HG03064 (cell line): ENCODE measurements around the gene MRPL39.

Experiments used
- ATAC-seq: cut with Tn5 transposase; IDR thresholded peaks from one replicate; pipeline ENCODE4 v1.9.1; 2021; ENCODE audit warnings: low read depth; ENCODE audit not compliant: unreplicated experiment

Gene MRPL39

GRCh38 chr21:25569711-25570110 is 37.6 kb downstream of the MRPL39 start:
- ATAC-seq, result no peak

DNA sequence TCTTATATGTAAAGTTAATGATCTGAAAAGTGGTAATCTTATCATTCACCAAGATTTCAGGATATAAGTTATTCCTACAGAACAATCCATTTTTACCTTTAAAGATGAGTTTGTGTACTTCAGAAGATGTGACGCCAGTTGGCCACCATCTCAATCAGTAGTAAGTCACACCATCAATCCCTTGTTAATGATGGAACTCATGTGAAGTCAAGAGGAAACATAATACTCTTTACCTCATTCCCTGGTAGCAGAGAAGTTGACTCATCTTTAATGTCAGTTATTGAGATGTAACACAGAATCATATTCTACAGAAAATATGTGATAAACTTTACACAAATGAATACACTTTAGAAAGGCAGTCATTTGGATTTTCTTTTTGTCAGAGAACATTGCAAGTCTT is 38.2 kb downstream of the MRPL39 start:
- ATAC-seq, result no peak

DNA sequence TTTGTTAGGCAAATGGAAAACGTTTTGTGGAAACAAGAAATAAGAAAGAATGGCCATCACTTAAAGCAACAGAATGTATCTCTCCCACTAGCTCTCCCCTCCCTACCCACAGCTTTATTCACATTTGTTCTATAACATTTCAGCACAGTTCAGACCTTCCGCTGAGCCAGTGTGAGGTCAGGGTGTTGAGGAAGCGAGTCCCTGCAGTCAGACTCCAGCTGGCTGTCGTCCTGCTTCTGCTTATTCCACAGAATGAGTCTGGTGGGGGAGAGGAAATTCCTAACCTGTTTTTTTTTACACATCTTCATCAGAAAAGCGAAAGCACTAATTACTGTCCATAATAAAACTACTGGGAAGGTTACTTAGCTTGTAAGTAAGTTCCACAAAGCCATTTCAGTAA is 39.0 kb downstream of the MRPL39 start:
- ATAC-seq, result no peak

DNA sequence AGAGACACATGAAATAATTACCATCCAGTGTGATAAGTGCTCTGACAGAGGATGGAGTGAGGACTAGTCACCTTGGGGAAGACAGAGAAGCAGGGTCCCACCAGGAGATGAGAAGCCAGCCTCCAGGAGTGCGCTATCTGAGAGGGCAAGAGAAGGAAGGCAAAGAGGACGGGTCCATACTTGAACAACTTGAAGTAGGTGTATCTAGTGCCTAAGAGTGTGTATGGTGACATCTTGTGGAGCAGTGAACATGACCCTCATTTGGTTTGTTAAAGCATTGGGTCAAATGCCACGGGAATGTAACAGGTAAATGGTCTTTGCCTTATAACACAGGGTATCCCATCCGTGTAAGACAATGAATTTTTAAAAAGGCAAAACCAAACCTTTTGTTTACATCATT is 39.8 kb downstream of the MRPL39 start:
- no peak for ATAC-seq

DNA sequence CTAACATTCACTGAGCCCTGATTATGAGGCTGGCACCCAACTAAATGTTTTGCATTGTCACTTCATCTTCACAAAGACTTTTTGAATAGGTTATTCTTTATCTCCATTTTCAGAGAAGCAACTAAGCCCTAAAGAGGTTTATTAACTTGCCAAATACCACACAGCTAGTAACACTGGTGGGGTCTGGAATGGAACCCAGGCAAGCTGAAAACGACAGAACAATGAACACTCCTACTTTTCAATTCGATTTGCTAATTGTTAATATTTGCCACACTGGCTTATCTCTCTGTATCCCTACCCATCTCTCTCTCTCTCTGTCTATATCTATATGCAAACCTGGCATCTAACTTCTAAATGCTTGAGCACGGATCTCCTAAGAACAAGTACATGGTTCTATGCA is 40.6 kb downstream of the MRPL39 start:
- ATAC-seq, result no peak

DNA sequence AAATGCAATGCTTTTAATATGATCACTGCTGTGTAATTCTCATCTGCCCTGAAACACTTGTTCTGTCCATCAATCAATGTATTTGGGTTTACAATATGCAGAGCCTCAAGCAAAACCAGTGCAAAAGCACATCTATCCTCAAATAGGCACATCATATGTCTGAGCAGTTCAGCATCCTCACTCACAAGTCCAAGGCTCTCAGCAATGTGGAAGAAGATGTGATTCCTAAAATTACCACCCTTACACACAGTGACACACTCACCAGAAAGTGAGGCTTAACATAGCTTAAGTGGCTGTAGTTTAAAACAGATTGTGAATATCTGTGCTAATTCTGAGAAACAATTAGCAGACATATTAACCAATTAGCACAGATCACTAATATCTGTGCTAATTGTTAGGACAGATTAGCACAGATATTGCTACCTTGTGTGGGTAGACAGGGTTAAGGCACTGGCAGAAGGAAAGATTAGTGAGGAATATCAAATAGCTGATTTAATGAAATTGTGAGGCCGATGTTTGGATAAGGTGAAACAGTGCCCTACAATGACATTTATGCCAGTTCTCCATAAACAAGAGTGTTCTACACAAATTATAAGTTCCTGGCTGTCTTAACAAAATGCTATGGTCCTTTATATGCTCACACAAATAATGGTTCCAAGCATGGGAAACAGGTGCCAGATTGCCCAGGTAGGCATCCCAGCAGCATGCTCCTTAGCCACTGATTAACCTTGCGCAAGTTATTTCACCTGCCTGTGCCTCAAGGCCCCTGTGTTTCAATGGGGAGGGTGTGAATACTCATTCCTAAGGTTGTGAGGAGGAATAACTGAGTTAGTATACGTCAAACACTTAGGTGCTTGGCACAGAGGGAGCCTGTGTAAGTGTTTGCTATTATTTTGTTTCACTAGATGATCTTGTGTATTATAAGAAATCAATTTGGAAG is 41.7 kb downstream of the MRPL39 start:
- ATAC-seq, result no peak

DNA sequence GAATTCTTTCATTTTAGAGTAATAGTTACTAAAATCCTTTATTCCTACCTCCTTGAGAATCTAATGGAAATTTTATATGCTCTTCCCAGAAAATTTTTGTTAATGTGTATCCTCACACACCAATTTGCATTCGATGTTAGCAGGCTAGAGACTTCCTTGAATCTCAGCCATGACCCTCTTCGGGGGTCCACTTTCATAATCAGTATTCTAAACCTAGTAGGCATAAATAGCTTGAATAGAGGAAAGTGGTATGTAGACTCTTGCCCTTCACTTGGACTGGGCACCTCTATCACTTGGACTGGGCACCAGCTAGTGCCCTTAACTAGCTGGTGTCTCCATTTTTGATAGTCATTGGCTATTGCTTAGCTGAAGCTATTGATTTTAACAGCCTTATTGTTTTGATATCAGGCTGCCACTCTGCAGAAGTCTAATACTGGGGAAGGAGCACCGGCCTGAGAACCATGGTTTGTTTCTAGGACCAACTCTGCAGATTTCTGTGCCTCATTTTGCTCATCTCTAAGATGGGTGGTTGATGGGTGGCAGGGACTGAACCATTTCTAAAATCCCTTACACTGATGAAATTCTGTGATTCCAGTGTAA is 42.8 kb downstream of the MRPL39 start:
- no peak for ATAC-seq

- ATAC-seq, result no peak
Observed at GRCh38 chr21:25563361-25564116, 43.7 kb downstream of the MRPL39 start.

DNA sequence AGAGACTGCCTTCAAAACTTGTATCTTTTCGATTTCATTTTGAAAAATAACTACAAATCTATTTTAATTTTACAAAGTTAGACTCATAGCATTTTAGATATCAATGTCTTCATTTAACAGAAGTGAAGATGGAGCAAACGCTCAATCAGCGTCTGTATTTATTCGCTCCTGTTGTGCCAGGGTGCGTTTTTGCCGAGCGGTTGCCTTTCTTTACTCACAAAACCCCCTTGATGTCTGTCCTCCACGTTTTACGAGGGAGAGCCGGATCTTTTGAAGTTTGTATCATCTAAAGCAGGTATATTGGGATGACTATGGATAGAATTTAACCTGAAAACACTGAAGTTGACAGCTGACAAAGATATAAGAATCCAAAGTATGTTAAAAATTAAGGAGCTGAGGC is 44.6 kb downstream of the MRPL39 start:
- ATAC-seq, result no peak

DNA sequence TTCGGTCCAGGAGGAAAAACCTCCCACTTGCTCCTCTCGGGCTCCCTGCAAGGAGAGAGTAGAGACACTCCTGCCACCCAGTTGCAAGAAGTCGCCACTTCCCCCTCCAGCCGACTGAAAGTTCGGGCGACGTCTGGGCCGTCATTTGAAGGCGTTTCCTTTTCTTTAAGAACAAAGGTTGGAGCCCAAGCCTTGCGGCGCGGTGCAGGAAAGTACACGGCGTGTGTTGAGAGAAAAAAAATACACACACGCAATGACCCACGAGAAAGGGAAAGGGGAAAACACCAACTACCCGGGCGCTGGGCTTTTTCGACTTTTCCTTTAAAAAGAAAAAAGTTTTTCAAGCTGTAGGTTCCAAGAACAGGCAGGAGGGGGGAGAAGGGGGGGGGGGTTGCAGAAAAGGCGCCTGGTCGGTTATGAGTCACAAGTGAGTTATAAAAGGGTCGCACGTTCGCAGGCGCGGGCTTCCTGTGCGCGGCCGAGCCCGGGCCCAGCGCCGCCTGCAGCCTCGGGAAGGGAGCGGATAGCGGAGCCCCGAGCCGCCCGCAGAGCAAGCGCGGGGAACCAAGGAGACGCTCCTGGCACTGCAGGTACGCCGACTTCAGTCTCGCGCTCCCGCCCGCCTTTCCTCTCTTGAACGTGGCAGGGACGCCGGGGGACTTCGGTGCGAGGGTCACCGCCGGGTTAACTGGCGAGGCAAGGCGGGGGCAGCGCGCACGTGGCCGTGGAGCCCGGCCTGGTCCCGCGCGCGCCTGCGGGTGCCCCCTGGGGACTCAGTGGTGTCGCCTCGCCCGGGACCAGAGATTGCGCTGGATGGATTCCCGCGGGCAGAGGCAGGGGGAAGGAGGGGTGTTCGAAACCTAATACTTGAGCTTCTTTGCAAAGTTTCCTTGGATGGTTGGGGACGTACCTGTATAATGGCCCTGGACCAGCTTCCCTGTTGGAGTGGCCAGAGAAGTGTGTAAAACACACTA is 45.3 kb downstream of the MRPL39 start:
- peak; percentile 44 for ATAC-seq

GRCh38 chr21:25560891-25561290 is 46.4 kb downstream of the MRPL39 start:
- no peak for ATAC-seq

DNA sequence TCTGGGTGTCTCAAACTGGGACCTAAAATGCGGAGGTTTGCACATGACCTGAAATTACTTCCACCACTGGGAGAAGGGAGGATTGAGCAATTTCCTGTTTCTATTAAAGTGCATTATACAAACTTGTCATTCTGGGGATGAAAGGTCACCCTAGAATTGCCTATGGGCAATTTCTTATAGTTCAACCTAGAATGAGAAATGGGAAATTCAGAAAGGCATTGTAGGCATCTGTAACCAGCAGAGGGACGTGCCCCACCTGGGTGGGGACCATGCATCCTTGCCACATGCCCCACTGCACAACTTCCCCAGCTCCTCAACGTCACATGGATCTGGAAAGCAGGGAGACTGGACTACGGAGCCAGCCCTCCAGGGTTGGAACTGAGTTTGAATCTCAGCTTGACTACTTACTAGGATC is 47.0 kb downstream of the MRPL39 start:
- ATAC-seq, result no peak

DNA sequence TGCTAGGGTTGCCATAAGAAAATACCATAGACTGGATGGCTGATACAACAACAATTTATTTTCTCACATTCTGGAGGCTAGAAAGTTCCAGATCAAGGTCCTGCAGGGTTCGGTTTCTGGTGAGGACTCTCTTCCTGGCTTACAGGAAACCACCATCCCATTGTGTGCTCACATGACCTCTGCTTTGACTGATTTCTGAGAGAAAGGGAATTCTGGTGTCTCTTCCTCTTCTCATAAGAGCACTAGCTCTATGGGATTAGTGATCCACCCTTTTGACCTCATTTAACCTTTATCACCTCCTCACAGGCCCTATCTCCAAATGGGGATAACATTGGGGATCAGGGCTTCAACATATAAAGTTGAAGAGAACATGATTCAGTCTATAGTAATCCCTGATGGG is 47.5 kb downstream of the MRPL39 start:
- no peak for ATAC-seq

GRCh38 chr21:25558123-25558522 is 49.2 kb downstream of the MRPL39 start:
- ATAC-seq, result no peak

DNA sequence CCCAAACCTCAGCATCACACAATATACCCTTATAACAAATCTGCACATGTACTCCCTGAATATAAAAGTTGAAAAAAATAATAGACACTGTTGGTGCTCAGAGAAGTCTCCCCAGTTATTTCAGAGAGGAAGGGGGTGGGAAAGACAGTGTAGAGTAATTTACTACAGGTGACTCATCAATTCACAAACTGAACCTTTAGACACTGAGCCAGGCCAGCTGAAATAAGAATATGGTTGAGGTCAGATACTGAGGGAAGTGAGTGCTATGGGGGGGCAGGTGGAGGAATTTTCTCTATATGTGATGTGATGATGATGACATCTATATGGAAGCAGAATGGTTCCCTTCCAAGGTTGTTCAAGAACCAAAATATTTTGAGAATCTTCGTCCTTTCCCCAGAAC is 50.1 kb downstream of the MRPL39 start:
- ATAC-seq, result no peak

- no peak for ATAC-seq
Observed at GRCh38 chr21:25556091-25556490, 51.2 kb downstream of the MRPL39 start.

- ATAC-seq, result no peak
Observed at GRCh38 chr21:25555492-25555891, 51.8 kb downstream of the MRPL39 start.

DNA sequence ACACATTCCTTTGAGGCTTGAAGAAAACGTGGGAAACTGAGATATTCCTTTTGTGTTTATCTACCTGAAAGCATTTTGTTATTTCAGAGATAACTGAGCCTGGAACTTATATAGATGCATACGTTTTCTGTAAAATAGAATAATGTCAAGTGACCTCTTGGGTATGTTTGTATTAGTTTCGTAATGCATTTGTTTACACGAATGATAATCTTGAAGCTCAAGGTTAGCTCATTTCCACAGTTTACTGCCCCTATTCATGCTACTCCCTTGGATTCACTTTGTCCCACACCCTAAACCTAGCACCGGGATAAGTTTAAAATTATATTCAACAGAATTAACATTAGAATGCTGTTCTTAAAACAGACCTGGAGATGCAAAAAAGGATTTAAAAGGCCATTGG is 54.4 kb downstream of the MRPL39 start:
- ATAC-seq, result no peak

GRCh38 chr21:25551569-25551968 is 55.7 kb downstream of the MRPL39 start:
- no peak for ATAC-seq
